GM19035 (cell line): ENCODE data around the gene SLC4A4.

ENCODE experiments used
- ATAC-seq: cut with Tn5 transposase; IDR thresholded peaks from one replicate; pipeline ENCODE4 v1.9.1; 2021; ENCODE audit not compliant: unreplicated experiment

Gene SLC4A4

GRCh38 chr4:71468116-71468710 is 129.4 kb downstream of the SLC4A4 start:
- no peak for ATAC-seq

- no peak for ATAC-seq
Measured at GRCh38 chr4:71469541-71469940, 130.7 kb downstream of the SLC4A4 start.

- no peak for ATAC-seq
Measured at GRCh38 chr4:71470524-71470923, 131.7 kb downstream of the SLC4A4 start.

- no peak for ATAC-seq
Measured at GRCh38 chr4:71472946-71473345, 134.1 kb downstream of the SLC4A4 start.

GRCh38 chr4:71473541-71474240 is 134.9 kb downstream of the SLC4A4 start:
- no peak for ATAC-seq

- ATAC-seq = no peak
Measured at GRCh38 chr4:71474731-71475130, 135.9 kb downstream of the SLC4A4 start.

GRCh38 chr4:71476240-71476639 is 137.4 kb downstream of the SLC4A4 start:
- no peak for ATAC-seq

GRCh38 chr4:71486550-71487343 is 147.9 kb downstream of the SLC4A4 start:
- ATAC-seq = no peak

GRCh38 chr4:71487344-71487920 is 148.6 kb downstream of the SLC4A4 start:
- ATAC-seq = no peak

GRCh38 chr4:71494539-71494938 is 155.7 kb downstream of the SLC4A4 start:
- ATAC-seq = no peak

GRCh38 chr4:71495454-71495853 is 156.6 kb downstream of the SLC4A4 start:
- ATAC-seq = no peak

- no peak for ATAC-seq
Measured at GRCh38 chr4:71497078-71497477, 158.3 kb downstream of the SLC4A4 start.

GRCh38 chr4:71498002-71498401 is 159.2 kb downstream of the SLC4A4 start:
- no peak for ATAC-seq

GRCh38 chr4:71498625-71499024 is 159.8 kb downstream of the SLC4A4 start:
- ATAC-seq = no peak

- no peak for ATAC-seq
Measured at GRCh38 chr4:71501992-71502391, 163.2 kb downstream of the SLC4A4 start.

- no peak for ATAC-seq
Measured at GRCh38 chr4:71518283-71518989, 179.6 kb downstream of the SLC4A4 start.

GRCh38 chr4:71520308-71520707 is 181.5 kb downstream of the SLC4A4 start:
- no peak for ATAC-seq

- no peak for ATAC-seq
Measured at GRCh38 chr4:71520850-71521249, 182.0 kb downstream of the SLC4A4 start.

- no peak for ATAC-seq
Measured at GRCh38 chr4:71524756-71525155, 185.9 kb downstream of the SLC4A4 start.

GRCh38 chr4:71526637-71527406 is 188.0 kb downstream of the SLC4A4 start:
- ATAC-seq = no peak
